ENCODE data around the gene SNRPA. TPM values are rescaled to one million over a fixed set of nuclear protein-coding genes. Genes with fewer than 3 reads are reported as not detected.
A peak's percentile ranks its signal among the peaks of the same experiment; 100 is the strongest.

Gene SNRPA
- total and polyA plus RNA-seq, 8 donors: 4.9 to 258 (median 58.8) TPM

- Histone ChIP-seq H3K9me3 (no peaks in the 10 kb centered on the region), H3K27me3 (no peaks in the 10 kb centered on the region), H3K36me3 (peaks cover 19 to 33% (median 31%) of the 10 kb centered on the region in 4 donors), H3K4me1 (peaks cover 70 to 94% (median 93%) of the 10 kb centered on the region in 4 donors), H3K27ac (peak overlapping the region; percentile 68 to 99 (median 95)), H3K4me3 (peak overlapping the region in 1 of 4 donors; percentile 33)
- peak in 1 of 2 donors; percentile 57 for DNase-seq
- WGBS, 5 donors: 66 to 78% (median 68%) methylated on average over 10 to 18 of the region's 18 CpGs
- intact Hi-C loops (cut with DNase I; ENCODE audit: low total_unique reads): loop anchor here (5.0 kb wide), 1 partner anchor 145 kb away; no protein-coding TSS in a partner anchor
- TF ChIP-seq POLR2AphosphoS5 (IDR thresholded peaks at IDR 0.05): no peak
- TF ChIP-seq POLR2A (IDR thresholded peaks at IDR 0.05): no peak
- no peak for TF ChIP-seq EP300 (IDR thresholded peaks at IDR 0.05)
- TF ChIP-seq CTCF (IDR thresholded peaks at IDR 0.05): peak in 2 of 7 experiments; percentile 11 to 34
Observed at GRCh38 chr19:40807147-40808020, 56.4 kb downstream of the SNRPA start.

GRCh38 chr19:40808021-40808325 lies 57.0 kb downstream of the SNRPA start:
- intact Hi-C loops (cut with DNase I; ENCODE audit: low total_unique reads): loop anchor here (5.0 kb wide), 1 partner anchor 146 kb away; no protein-coding TSS in a partner anchor
- H3K36me3 ChIP-seq: peaks cover 19 to 33% (median 31%) of the 10 kb centered on the region in 4 donors
- peaks cover 64 to 93% (median 91%) of the 10 kb centered on the region in 4 donors for H3K4me1 ChIP-seq
- TF ChIP-seq CTCF (IDR thresholded peaks at IDR 0.05) (no peak), POLR2A (IDR thresholded peaks at IDR 0.05) (no peak), EP300 (IDR thresholded peaks at IDR 0.05) (no peak), POLR2AphosphoS5 (IDR thresholded peaks at IDR 0.05) (no peak)
- no peaks in the 10 kb centered on the region for H3K27me3 ChIP-seq
- no peak overlapping the region for H3K4me3 ChIP-seq
- H3K9me3 ChIP-seq: no peaks in the 10 kb centered on the region
- WGBS, 5 donors: 85 to 100% (median 91%) methylated on average over 2 of the region's 2 CpGs; no CpG with 5 or more reads in 1 of the 5 donors
- peak in 1 of 2 donors; percentile 11 for DNase-seq
- peak overlapping the region in 4 of 5 donors; percentile 73 to 99 (median 96) for H3K27ac ChIP-seq

DNA sequence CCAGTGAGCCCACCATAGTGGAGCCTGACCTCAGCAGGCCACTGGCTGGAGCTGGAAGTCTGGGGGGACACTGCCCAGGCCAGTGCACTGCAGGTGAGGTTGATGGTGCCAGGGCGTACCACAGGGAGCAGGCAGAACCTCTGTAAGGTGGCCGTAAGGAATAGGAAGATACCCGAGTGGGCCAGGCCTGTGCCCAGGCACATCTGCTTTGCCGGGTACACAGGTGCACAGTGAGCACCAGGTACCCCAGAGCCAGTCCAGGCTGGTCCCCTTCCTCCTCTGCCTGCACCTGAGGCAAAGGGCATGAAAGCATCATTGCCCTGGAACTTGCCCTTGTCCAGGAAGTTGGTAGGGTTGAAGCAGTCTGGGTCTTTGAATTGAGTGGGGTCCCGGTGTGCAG lies 57.5 kb downstream of the SNRPA start:
- peak in 1 of 2 donors; percentile 11 for DNase-seq
- WGBS, 5 donors: 84 to 93% (median 86%) methylated on average over 5 of the region's 5 CpGs
- Histone ChIP-seq H3K27ac (peak overlapping the region in 2 of 5 donors; percentile 95 to 99), H3K4me3 (no peak overlapping the region), H3K4me1 (peaks cover 58 to 92% (median 91%) of the 10 kb centered on the region in 4 donors), H3K27me3 (no peaks in the 10 kb centered on the region), H3K36me3 (peaks cover 19 to 33% (median 31%) of the 10 kb centered on the region in 4 donors), H3K9me3 (no peaks in the 10 kb centered on the region)
- TF ChIP-seq CTCF (IDR thresholded peaks at IDR 0.05): no peak
- TF ChIP-seq POLR2AphosphoS5 (IDR thresholded peaks at IDR 0.05): no peak
- no peak for TF ChIP-seq POLR2A (IDR thresholded peaks at IDR 0.05)
- no peak for TF ChIP-seq EP300 (IDR thresholded peaks at IDR 0.05)
- intact Hi-C loops (cut with DNase I; ENCODE audit: low total_unique reads): loop anchor here (5.0 kb wide), 1 partner anchor 146 kb away; no protein-coding TSS in a partner anchor

- TF ChIP-seq POLR2AphosphoS5 (IDR thresholded peaks at IDR 0.05) (no peak), CTCF (IDR thresholded peaks at IDR 0.05) (no peak), EP300 (IDR thresholded peaks at IDR 0.05) (no peak), POLR2A (IDR thresholded peaks at IDR 0.05) (no peak)
- 91 to 95% (median 93%) methylated on average over 27 to 39 of the region's 39 CpGs for whole genome bisulfite sequencing, 5 donors
- Histone ChIP-seq H3K27me3 (no peaks in the 10 kb centered on the region), H3K36me3 (peaks cover 19 to 33% (median 31%) of the 10 kb centered on the region in 4 donors), H3K4me3 (peak overlapping the region in 3 of 4 donors; percentile 41 to 54 (median 51)), H3K9me3 (no peaks in the 10 kb centered on the region), H3K4me1 (peaks cover 48 to 87% (median 82%) of the 10 kb centered on the region in 4 donors), H3K27ac (peak overlapping the region in 4 of 5 donors; percentile 71 to 84 (median 82))
- DNase-seq: peak in 1 of 2 donors; percentile 11
- intact Hi-C loops (cut with DNase I; ENCODE audit: low total_unique reads): loop anchor here (5.0 kb wide), 1 partner anchor 147 kb away; no protein-coding TSS in a partner anchor
Observed at GRCh38 chr19:40809358-40810086, 58.5 kb downstream of the SNRPA start.
